HG03196 (cell line): ENCODE results near the gene SEMA4G.
"Not testable (repeated sequence)": the region's sequence is repeated elsewhere in the genome, so short reads cannot be mapped to it uniquely, and the experiment has no call there.

Experiments
- ATAC-seq: cut with Tn5 transposase; IDR thresholded peaks from one replicate; pipeline ENCODE4 v1.9.1; 2021; ENCODE audit not compliant: unreplicated experiment

SEMA4G gene

DNA sequence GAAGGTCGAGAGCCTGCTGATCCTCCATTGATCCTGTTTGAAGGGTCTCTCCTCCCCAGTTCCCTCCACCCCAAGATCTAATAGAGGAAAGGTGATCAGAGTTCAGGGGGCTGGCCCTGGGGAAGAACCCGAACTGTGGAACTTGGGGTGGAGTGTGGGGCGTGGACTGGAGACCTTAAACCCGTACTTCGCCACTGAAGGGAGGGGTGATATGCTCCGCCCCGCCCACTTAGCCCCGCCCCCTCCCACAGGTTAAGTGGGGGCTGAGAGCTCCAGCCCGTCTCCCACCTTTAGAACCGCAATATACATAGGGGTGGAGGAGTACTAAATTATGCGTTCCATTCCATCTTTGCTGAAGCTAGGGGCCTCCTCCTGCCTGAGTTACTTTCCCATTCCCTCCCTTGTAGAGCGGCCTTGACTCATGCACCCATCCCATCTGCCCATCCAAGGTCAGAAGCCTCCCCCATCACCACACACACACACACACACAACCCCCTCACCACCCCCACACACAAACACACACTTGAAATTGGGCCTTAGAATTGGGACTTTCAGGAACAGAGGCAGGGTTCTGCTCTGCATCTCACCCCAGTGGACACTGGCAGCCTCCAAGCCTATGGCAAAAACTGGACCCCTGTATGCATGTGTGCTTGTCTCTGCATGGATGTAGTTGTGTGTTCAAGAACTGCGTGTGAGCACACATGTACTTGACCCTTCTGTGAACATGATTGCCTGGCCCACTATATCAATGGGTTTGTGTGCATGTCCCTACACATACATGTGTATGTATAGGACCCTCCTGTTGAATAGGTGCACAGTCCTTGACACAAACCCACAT, 991 bp downstream of the SEMA4G start:
- no peak for ATAC-seq

- no peak for ATAC-seq
Measured at GRCh38 chr10:100970914-100971811, 1.9 kb downstream of the SEMA4G start.

- ATAC-seq = no peak
Measured at GRCh38 chr10:100972115-100972903, 3.0 kb downstream of the SEMA4G start.

DNA sequence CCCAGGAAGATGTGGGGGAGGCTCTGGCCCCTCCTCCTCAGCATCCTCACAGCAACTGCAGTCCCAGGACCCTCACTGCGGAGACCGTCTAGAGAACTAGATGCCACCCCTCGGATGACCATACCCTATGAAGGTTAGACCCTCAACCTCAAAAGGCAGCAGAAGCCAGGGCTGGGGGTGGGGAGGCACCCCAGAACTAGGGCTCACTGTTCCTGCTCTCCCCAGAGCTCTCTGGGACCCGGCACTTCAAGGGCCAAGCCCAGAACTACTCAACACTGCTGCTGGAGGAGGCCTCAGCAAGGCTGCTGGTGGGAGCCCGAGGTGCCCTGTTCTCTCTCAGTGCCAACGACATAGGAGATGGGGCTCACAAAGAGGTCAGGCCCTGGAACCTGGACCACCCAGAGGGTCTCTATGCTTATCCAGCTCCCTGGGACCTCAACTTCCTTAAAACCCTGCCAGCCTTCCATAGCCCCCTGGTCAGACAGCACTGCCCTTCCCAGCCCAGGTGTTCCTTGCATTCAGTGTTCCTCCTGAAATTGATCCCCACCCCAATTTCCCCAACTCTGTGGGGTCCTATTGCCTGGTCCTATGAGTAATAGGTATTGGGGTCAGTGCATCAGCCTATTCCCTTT, 3.7 kb downstream of the SEMA4G start:
- no peak for ATAC-seq

DNA sequence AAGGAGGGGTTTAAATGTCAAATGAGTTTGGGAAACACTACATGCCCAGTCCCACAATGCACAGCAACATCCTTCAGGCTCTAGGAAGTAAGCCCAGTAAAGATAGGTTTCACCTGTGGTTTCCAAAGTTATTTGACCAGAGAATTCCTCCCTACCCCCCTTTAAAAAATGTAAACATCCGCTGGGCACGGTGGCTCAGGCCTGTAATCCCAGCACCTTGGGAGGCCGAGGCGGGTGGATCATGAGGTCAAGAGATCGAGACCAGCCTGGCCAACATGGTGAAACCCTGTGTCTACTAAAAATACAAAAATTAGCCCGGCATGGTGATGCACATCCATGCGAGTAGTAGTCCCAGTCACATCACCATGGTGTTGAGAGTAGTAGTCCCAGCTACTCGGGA, 6.1 kb downstream of the SEMA4G start:
- not testable (repeated sequence) for ATAC-seq

DNA sequence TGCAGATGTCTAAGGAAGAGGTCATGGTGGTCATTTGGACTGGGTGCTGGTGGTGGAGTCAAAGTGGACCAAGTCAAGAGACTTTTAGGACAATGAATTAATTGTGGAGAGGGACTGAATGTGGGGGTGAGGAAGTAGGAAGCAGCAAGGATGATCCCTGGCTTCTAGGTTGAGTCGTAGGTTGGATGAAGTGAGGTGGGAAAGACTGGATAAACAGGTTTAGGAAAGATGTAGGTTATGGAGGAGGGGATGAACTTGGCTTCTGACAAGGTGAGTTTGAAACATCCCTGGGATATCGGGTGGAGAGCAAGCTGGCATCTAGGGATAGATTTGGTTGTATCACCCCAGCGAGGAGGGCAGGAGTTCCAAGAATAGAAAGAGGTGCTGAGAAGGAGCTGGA, 7.6 kb downstream of the SEMA4G start:
- no peak for ATAC-seq

- no peak for ATAC-seq
Measured at GRCh38 chr10:100977436-100977835, 8.1 kb downstream of the SEMA4G start.

DNA sequence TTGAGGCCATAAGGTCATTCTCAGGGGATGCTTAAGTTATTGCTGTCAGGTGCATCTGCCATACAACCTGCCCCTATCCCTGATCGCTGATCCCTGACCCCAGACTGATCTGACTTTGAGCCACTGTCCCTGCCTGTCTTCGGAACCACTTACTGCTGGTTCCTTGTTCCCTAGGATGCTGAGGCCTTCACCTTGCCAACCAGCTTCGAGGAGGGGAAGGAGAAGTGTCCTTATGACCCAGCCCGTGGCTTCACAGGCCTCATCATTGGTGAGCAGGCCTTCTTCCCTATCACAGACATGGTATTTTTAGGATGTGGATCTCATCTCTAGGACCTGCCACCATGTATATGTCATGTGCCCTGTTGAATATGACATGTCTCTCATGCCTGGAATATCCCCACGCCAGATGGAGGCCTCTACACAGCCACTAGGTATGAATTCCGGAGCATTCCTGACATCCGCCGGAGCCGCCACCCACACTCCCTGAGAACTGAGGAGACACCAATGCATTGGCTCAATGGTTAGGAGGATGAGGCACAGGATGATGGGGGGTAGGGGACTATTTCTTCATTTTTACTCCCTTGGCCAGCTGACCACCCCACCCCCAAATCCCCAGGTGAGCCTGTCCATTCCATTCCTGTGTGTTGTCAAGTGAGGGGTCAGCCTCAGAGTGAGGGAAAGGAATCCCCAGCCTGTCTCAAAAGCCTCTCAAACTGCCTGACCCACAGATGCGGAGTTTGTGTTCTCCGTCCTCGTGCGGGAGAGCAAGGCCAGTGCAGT, 9.0 kb downstream of the SEMA4G start:
- no peak for ATAC-seq

GRCh38 chr10:100978901-100979195, 9.5 kb downstream of the SEMA4G start:
- no peak for ATAC-seq

DNA sequence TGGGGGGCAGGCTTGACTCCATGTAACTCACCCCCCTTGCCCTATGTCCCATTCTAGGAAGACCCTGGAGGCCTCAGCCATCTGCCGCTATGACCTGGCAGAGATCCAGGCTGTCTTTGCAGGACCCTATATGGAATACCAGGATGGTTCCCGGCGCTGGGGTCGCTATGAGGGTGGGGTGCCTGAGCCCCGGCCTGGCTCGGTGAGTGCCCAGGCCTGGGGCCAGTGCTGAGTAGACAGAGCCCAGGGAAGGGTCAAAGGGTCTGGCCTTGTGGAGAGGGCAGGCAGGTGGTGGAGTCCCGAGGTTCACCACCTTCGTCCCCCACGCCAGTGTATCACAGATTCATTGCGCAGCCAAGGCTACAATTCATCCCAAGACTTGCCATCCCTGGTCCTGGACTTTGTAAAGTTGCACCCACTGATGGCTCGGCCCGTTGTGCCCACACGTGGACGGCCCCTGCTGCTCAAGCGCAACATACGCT, 10.5 kb downstream of the SEMA4G start:
- no peak for ATAC-seq

DNA sequence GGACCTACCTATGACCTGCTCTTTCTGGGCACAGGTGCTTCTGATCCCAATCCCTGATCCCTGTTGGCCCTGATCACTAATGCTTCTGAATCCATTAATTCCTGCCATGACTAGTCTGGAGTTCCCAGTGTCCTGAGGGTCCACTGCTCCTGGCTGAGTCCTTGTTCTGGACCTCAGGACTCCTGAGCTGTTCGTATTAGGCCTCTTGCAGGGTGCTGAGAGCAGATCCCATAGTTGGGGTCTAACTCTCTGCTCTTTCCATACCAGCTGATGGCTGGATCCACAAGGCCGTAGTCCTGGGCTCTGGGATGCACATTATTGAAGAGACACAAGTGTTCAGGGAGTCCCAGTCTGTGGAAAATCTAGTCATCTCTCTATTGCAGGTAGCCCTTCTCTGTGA, 11.0 kb downstream of the SEMA4G start:
- ATAC-seq = no peak

- no peak for ATAC-seq
Measured at GRCh38 chr10:100980711-100981110, 11.4 kb downstream of the SEMA4G start.

DNA sequence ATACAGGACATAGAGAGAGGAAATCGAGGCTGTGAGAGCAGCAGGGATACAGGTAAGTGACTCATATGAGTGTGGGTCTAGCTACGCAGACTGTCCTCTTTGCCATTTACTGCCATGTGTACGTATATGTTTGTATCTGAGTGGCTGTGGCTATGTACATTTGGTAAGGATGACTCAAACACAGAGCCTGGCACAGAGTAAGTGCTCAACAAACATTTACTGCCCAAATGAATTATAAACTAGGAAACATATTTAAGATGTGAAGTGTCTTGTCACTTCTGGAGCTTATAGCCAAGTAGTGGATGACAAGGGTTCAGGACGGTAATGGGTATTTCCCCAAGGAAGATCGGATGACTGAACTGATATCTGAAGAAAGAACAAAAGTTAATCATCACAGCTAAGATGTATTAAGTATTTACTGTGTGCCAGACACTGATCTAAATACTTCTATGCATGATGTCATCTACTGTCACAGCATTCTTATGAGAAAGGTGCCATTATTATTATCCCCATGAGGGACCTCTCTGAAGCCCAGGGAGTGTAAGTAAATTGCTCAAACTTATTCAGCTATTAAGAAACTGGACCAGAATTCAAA, 12.0 kb downstream of the SEMA4G start:
- no peak for ATAC-seq

- no peak for ATAC-seq
Measured at GRCh38 chr10:100982916-100983830, 13.9 kb downstream of the SEMA4G start.

GRCh38 chr10:100983868-100984671, 14.8 kb downstream of the SEMA4G start:
- no peak for ATAC-seq

GRCh38 chr10:100984672-100985177, 15.4 kb downstream of the SEMA4G start:
- no peak for ATAC-seq

- no peak for ATAC-seq
Measured at GRCh38 chr10:100985336-100985735, 16.0 kb downstream of the SEMA4G start.

GRCh38 chr10:100986623-100986951, 17.3 kb downstream of the SEMA4G start:
- ATAC-seq = no peak
